NK-92 (cell line): Measurements from ENCODE around the gene SDR39U1.

Experiments used
- DNase-seq: peaks from one replicate; lab custom pipeline; 2025; ENCODE audit not compliant: unreplicated experiment; lab: John Stamatoyannopoulos, UW

SDR39U1 gene

GRCh38 chr14:24411443-24412389 lies 30.9 kb downstream of the SDR39U1 start:
- DNase-seq: no peak

- DNase-seq: no peak
These were observed 32.6 kb downstream of the SDR39U1 start for GRCh38 chr14:24409956-24410355.

DNA sequence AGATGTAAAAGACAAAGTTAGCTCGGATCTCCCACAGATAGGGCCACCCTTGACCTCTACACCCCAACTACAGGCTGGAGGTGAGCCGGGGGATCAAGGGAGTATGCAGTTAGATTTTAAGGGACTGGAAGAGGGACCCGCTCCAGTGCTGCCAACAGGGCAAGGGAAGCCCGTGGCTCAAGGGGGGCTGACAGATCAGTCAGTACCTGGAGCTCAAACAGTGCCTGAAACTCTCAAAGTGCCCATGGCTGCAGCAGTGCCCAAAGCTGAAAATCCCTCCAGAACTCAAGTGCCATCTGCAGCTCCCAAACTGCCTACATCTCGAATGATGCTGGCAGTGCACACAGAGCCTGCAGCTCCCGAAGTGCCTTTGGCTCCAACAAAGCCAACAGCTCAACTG lies 33.4 kb downstream of the SDR39U1 start:
- DNase-seq: no peak

- no peak for DNase-seq
These were observed 33.8 kb downstream of the SDR39U1 start for GRCh38 chr14:24408764-24409163.

- no peak for DNase-seq
These were observed 34.8 kb downstream of the SDR39U1 start for GRCh38 chr14:24407608-24408325.

- DNase-seq: no peak
These were observed 36.2 kb downstream of the SDR39U1 start for GRCh38 chr14:24406416-24406815.

DNA sequence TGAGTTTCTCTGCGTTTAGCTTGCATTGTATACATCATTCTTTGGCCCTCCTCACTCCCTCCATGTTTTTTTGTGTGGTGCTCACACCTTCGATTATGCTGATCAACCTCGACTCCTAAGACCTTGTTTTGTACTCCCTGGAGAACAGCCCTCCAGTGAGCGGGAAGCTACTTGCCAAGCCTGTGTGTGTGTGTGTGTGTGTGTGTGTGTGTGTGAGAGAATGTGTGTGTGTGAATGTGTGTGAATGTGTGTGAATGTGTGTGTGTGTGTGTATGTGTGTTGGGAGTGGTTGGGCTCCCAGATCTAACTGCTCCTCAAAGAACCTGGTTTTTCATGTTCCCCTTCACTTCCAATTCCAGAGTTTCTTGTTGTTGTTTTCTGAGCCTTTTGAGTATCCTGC lies 37.8 kb downstream of the SDR39U1 start:
- DNase-seq: no peak

GRCh38 chr14:24403294-24403998 lies 39.1 kb downstream of the SDR39U1 start:
- DNase-seq: no peak

DNA sequence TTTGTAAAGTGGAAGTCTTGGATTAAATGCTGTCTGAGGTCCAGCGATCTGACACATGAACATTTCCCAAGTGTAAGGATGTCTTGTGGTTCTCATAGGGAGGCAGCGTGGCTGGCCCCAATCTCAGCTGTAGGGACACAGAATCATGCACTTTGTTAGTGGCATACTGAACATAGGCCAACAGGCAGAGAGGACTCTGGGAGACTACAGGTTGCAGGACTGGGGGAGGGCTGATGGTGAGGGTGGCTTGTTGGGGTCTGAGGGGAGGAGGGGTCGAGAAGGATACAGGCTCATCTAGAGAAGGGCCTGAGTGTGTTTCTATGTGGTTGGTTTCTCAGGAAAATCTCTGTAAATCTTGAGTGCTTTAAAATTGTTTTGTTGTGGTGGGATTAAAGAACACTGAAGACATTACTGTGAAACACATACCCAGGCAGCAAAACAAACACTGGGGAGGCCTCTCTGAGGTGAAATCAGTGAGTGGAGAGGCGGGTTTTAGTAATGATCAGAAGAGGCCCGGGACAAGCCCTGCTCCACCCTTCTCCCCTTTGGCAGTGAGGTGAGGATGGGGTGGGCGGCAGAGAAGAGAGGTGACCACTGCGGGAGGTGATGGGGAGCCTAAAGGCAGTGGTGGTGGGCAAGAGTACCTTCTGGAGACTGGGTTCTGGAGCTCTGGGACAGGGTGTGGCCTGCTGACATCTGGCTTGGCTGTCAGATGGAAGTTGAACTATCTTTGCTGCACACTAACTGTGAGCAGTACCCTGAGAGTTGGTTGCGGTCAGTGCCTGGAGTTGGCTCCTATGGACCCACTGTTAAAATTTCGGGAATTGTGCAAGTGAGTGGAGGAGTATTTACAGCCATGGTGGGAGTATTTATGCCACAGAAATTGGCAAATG lies 40.5 kb downstream of the SDR39U1 start:
- DNase-seq: no peak

DNA sequence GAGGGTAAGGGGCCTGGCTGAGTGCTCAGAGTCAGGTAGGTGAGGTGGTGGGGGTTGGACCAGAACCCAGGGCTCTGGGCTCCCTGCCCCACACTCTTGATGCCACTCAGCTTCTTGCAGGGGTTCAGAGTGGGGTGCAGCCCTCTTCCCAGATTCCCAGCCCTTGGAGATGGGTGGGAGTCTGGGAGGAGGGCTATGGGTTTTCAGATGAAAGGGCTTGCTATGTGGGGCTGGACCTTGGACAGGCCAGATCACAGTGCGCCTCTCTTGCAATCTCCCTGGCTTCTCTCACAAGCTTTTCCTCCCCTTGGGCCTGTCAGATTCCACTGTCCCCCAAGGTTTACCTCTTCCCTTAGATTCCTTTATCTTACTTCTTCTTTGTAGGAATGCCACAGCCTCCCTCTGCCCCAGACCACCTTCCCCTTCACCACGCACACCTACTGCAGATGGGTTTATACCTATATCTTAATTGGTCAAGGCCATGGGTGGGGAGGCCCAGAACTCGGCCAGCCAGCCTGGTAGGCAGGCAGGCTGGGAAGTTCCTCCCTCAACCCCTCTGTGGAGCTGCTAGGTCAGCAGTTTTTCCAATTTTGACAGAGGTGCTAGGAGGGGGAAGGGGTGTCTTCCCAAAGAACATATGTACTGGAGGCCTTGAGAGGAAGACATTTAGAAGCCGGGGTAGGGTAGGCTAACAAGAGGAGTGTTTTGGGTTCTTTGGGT lies 42.4 kb downstream of the SDR39U1 start:
- DNase-seq: no peak

- no peak for DNase-seq
These were observed 43.1 kb downstream of the SDR39U1 start for GRCh38 chr14:24399447-24399822.

- no peak for DNase-seq
These were observed 43.7 kb downstream of the SDR39U1 start, which contains the start of gene NYNRIN for GRCh38 chr14:24398653-24399446. NYNRIN (plus strand) TSS chr14:24399003; CDS start chr14:24399247, 244 bp downstream.

DNA sequence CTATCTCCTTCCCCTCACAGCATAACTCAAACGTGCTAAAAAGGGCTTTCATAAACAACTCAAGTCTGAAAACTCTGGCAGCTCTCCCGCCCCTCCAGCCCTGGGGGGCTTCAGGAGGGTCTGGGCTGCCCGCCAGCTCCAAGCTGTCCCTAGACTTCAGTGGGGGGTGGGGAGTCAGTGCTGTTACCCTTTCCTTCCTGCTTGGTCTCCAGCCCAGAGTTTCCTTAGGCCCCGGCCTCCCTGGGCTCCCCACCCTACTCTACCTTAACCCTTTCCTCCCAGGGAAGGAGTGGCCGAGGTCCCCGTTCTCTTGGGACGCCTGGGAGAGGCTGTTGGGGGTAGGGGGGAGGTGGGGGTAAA lies 44.3 kb downstream of the SDR39U1 start:
- DNase-seq: no peak

DNA sequence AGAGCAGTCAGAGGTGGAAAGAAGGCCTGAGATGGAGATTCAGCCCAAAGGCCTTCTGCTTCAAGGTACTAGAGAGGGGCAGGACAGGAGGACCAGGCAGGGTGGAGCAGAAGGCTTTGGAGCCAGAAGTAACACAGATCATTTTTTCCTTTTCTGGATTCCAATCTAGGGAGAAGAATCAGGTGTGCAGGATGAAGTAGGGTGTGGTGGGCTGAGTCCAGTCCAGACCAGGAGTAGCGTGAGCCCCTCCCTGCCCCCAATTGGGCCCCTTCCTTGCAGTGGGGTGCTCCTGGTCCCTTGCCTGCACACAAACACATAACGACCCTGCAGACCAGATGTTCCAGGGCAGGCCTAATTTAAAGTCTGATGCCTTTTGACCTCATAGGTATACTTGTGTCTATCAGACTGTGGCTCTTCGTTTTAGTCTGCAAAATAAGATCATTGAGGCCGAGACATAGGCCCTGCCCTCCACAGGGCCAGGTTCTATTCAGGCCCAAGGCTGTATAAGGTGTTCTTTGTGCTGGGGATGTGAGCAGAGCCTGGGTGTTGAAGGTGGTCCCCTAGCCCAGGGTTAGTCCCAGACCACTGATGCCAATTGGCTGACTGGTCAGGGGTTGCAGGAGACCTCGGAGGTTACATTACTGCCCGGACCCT lies 44.8 kb downstream of the SDR39U1 start:
- DNase-seq: no peak

GRCh38 chr14:24395609-24396582 lies 46.7 kb downstream of the SDR39U1 start:
- DNase-seq: no peak

DNA sequence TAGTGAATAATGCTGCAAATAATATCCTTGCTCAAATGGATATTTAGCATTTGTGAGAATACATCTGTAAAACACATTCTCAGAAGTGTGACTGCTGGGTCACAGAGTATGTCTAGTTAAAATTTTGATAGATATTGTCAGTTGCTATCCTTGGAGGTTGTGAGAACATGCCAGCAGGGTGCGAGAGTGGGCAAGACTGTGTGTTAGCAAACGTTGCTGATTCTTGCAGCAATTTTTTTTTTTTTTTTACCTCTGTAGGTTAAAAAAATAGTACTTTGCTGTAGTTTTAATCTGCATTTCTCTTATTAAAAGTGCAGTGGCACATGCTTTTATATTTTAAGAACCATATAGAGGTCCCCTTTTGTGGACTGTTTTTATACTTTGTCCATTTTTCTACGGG lies 48.3 kb downstream of the SDR39U1 start:
- DNase-seq: no peak

- no peak for DNase-seq
These were observed 50.1 kb downstream of the SDR39U1 start for GRCh38 chr14:24392325-24393091.
